Osteoblast (primary cell): ENCODE data around the gene TFB2M. TPM values are rescaled to one million over a fixed set of nuclear protein-coding genes. Genes with fewer than 3 reads are reported as not detected.

Experiments used
- DNase-seq: peaks from one replicate; pipeline ENCODE4 v3.0.0; 2011; ENCODE audit warnings: low spot score, mixed read lengths; ENCODE audit not compliant: insufficient read length; ENCODE audit errors: missing footprints
- H2AFZ ChIP-seq: 2 replicates; pipeline ENCODE4 v1.6.0; 2011; ENCODE audit warnings: mild to moderate bottlenecking, low read length
- H3K27ac ChIP-seq: 2 replicates; pipeline ENCODE4 v1.5.1; 2011; ENCODE audit warnings: mild to moderate bottlenecking, low read depth, low read length, moderate library complexity
- H3K27me3 ChIP-seq: 2 replicates; pipeline ENCODE4 v1.6.0; 2012; ENCODE audit warnings: mild to moderate bottlenecking, control low read depth, inconsistent platforms, low read length, moderate library complexity; ENCODE audit not compliant: insufficient read depth
- H3K36me3 ChIP-seq: 2 replicates; pipeline ENCODE4 v1.5.1; 2011; ENCODE audit warnings: mild to moderate bottlenecking, low read length, control low read depth, moderate library complexity; ENCODE audit not compliant: insufficient read depth
- H3K4me1 ChIP-seq: 2 replicates; pipeline ENCODE4 v1.5.1; 2011; ENCODE audit warnings: mild to moderate bottlenecking, low read length, control low read depth, moderate library complexity; ENCODE audit not compliant: insufficient read depth
- H3K4me2 ChIP-seq: 2 replicates; pipeline ENCODE4 v1.6.0; 2011; ENCODE audit warnings: mild to moderate bottlenecking, low read length; ENCODE audit not compliant: insufficient read depth
- H3K4me3 ChIP-seq: fragments of 200-600 bp; sonication (generic); 3 replicates; pipeline ENCODE4 v1.5.1; 2012; ENCODE audit warnings: mild to moderate bottlenecking, low read length, inconsistent platforms; ENCODE audit not compliant: insufficient read depth
- H3K79me2 ChIP-seq: 2 replicates; pipeline ENCODE4 v1.6.0; 2012; ENCODE audit warnings: mild to moderate bottlenecking, low read length, control low read depth, inconsistent platforms; ENCODE audit not compliant: insufficient read depth
- H3K9me3 ChIP-seq: 2 replicates; pipeline ENCODE4 v1.5.1; 2011; ENCODE audit warnings: low read depth, low read length, control low read depth
- H4K20me1 ChIP-seq: 2 replicates; pipeline ENCODE4 v1.6.0; 2012; ENCODE audit warnings: mild to moderate bottlenecking, low read length, control low read depth; ENCODE audit not compliant: insufficient read depth
- CTCF ChIP-seq: IDR thresholded peaks from 2 replicates; pipeline ENCODE4 v1.5.1; 2011; ENCODE audit warnings: mild to moderate bottlenecking, low read depth, low read length, moderate library complexity; ENCODE audit errors: extremely low read depth
- total RNA-seq: library from RNA; depleted of rRNA; stranded (reverse); fragments of >200 nt; gene quantifications from 2 replicates; pipeline ENCODE4 v1.2.3, GENCODE V29; 2012

Gene TFB2M
- total RNA-seq, 1 donor = 19.5 TPM

- no peak overlapping the region for H3K4me2 ChIP-seq
- H3K9me3 ChIP-seq = peaks cover 9% of the 10 kb centered on the region
Observed at GRCh38 chr1:246516126-246516525, 49.9 kb downstream of the TFB2M start.

GRCh38 chr1:246515390-246516005 lies 50.6 kb downstream of the TFB2M start:
- H2AFZ ChIP-seq = no peak overlapping the region
- no peak overlapping the region for H3K4me2 ChIP-seq
- no peak overlapping the region for H3K27ac ChIP-seq
- no peaks in the 10 kb centered on the region for H3K36me3 ChIP-seq
- no peak for TF ChIP-seq CTCF
- no peaks in the 10 kb centered on the region for H4K20me1 ChIP-seq
- DNase-seq = no peak
- peaks cover 9% of the 10 kb centered on the region for H3K9me3 ChIP-seq
- no peaks in the 10 kb centered on the region for H3K79me2 ChIP-seq
- H3K27me3 ChIP-seq = no peaks in the 10 kb centered on the region
- H3K4me3 ChIP-seq = no peak overlapping the region
- no peaks in the 10 kb centered on the region for H3K4me1 ChIP-seq

More at GRCh38 chr1:246516126-246516525, 49.9 kb downstream of the TFB2M start:
- no peak overlapping the region for H3K27ac ChIP-seq
- H3K27me3 ChIP-seq = no peaks in the 10 kb centered on the region
- no peaks in the 10 kb centered on the region for H3K79me2 ChIP-seq
- TF ChIP-seq CTCF = no peak
- H3K4me3 ChIP-seq = no peak overlapping the region
- H3K36me3 ChIP-seq = no peaks in the 10 kb centered on the region
- no peaks in the 10 kb centered on the region for H3K4me1 ChIP-seq
- H4K20me1 ChIP-seq = no peaks in the 10 kb centered on the region
- DNase-seq = no peak
- no peak overlapping the region for H2AFZ ChIP-seq

- Histone ChIP-seq H3K4me3 (no peak overlapping the region), H4K20me1 (no peaks in the 10 kb centered on the region), H3K4me1 (no peaks in the 10 kb centered on the region), H3K4me2 (no peak overlapping the region), H3K27me3 (no peaks in the 10 kb centered on the region), H3K9me3 (peaks cover 9% of the 10 kb centered on the region), H3K36me3 (no peaks in the 10 kb centered on the region), H3K27ac (no peak overlapping the region), H3K79me2 (no peaks in the 10 kb centered on the region), H2AFZ (no peak overlapping the region)
- no peak for DNase-seq
- TF ChIP-seq CTCF = no peak
Observed at GRCh38 chr1:246513619-246514343, 52.3 kb downstream of the TFB2M start.

- H3K9me3 ChIP-seq = peaks cover 9% of the 10 kb centered on the region
- no peak overlapping the region for H2AFZ ChIP-seq
- DNase-seq = no peak
- no peaks in the 10 kb centered on the region for H3K4me1 ChIP-seq
- H3K27me3 ChIP-seq = no peaks in the 10 kb centered on the region
- no peaks in the 10 kb centered on the region for H3K79me2 ChIP-seq
- no peak overlapping the region for H3K27ac ChIP-seq
- H3K4me2 ChIP-seq = no peak overlapping the region
- no peak for TF ChIP-seq CTCF
- no peaks in the 10 kb centered on the region for H4K20me1 ChIP-seq
- H3K4me3 ChIP-seq = no peak overlapping the region
- no peaks in the 10 kb centered on the region for H3K36me3 ChIP-seq
Observed at GRCh38 chr1:246513041-246513440, 53.0 kb downstream of the TFB2M start.
